Inferior parietal cortex (tissue), 1 donor: ENCODE results near the gene MYO19.

Experiments used
- DNase-seq: peaks from one replicate; pipeline ENCODE4 v3.0.0-alpha.2; 2016; ENCODE audit errors: extremely low spot score

The MYO19 gene

GRCh38 chr17:36534840-36535668, at the start of gene MYO19, which contains the start of gene PIGW:
Gene MYO19, minus strand, starts transcription at chr17:36534868. Its CDS starts 2,330 bp downstream, at chr17:36532538.
Gene PIGW, plus strand, starts transcription at chr17:36534987. Its CDS starts 2,115 bp downstream, at chr17:36537102.
- peak; percentile 87 for DNase-seq

- no peak for DNase-seq
These were observed 49.1 kb upstream of the MYO19 start for GRCh38 chr17:36583787-36584186.

GRCh38 chr17:36578671-36579070, 44.0 kb upstream of the MYO19 start:
- no peak for DNase-seq

GRCh38 chr17:36576793-36577192, 42.1 kb upstream of the MYO19 start:
- no peak for DNase-seq

GRCh38 chr17:36575028-36575427, 40.4 kb upstream of the MYO19 start:
- DNase-seq: no peak

GRCh38 chr17:36566081-36566480, 31.4 kb upstream of the MYO19 start:
- DNase-seq: no peak

GRCh38 chr17:36553459-36553858, 18.8 kb upstream of the MYO19 start:
- DNase-seq: no peak

- no peak for DNase-seq
These were observed 16.1 kb upstream of the MYO19 start for GRCh38 chr17:36550491-36551417.

- DNase-seq: no peak
These were observed 13.1 kb upstream of the MYO19 start for GRCh38 chr17:36547776-36548175.

GRCh38 chr17:36546418-36547093, 11.9 kb upstream of the MYO19 start:
- no peak for DNase-seq

GRCh38 chr17:36545465-36546417, 11.1 kb upstream of the MYO19 start:
- peak; percentile 92 for DNase-seq

GRCh38 chr17:36545077-36545464, 10.4 kb upstream of the MYO19 start:
- DNase-seq: no peak

GRCh38 chr17:36544307-36545076, 9.8 kb upstream of the MYO19 start, which contains the start of gene GGNBP2:
Gene GGNBP2, plus strand, starts transcription at chr17:36544919. Its CDS starts 806 bp downstream, at chr17:36545725.
- peak; percentile 78 for DNase-seq

GRCh38 chr17:36544044-36544306, 9.3 kb upstream of the MYO19 start:
- peak; percentile 22 for DNase-seq

GRCh38 chr17:36542755-36543154, 8.1 kb upstream of the MYO19 start:
- DNase-seq: no peak

- DNase-seq: no peak
These were observed 6.0 kb upstream of the MYO19 start for GRCh38 chr17:36540696-36541095.

GRCh38 chr17:36535669-36536081, 1.0 kb upstream of the MYO19 start:
- DNase-seq: no peak

- peak; percentile 35 for DNase-seq
These were observed 481 bp downstream of the MYO19 start for GRCh38 chr17:36533935-36534839.

- no peak for DNase-seq
These were observed 2.2 kb downstream of the MYO19 start for GRCh38 chr17:36532435-36532975.
